HCT116 (cell line): Measurements from ENCODE around the gene PSG7. TPM values are rescaled to one million over a fixed set of nuclear protein-coding genes. Genes with fewer than 3 reads are reported as not detected.
"Not testable (repeated sequence)": the region's sequence is repeated elsewhere in the genome, so short reads cannot be mapped to it uniquely, and the experiment has no call there.

Source experiments
- ATAC-seq: fragments of 200-7000 bp; cut with Tn5 transposase; 2 replicates; pipeline ENCODE4 v1.9.1; 2020; ENCODE audit warnings: mild to moderate bottlenecking, moderate library complexity
- BruUV-seq: library from RNA; stranded (reverse); fragments of 400-500 nt; replicated peaks from 2 replicates; lab custom pipeline; 2021; lab: Mats Ljungman, UMichigan
- CTCF ChIA-PET: fragments of 300-600 bp; sonication (Branson Sonifier 250); formaldehyde crosslinking; loops from one replicate; lab custom pipeline; 2021; ENCODE audit warnings: antibody characterized with exemption; lab: Charles Lee
- POLR2A ChIA-PET: fragments of 300-600, 350-600 bp; sonication (Branson Sonifier 250); formaldehyde crosslinking; loops from one replicate; lab custom pipeline; 2021; ENCODE audit warnings: antibody characterized with exemption; lab: Charles Lee
- RAD21 ChIA-PET, 2 experiments: fragments of 300-600 bp; sonication (Branson Sonifier 250); formaldehyde crosslinking; loops; one replicate each; lab custom pipeline; 2023; ENCODE audit warnings: low total read pairs in 2 of 2; ENCODE audit not compliant: uncharacterized antibody in 2 of 2, unreplicated experiment in 2 of 2, low non-redundant PET in 1 of 2; lab: Charles Lee
- DNase-seq: peaks from one replicate; pipeline ENCODE4 v3.0.0-alpha.2; 2010; ENCODE audit warnings: low read depth, low spot score
- H2AFZ ChIP-seq: fragments of 200-600 bp; shearing (Covaris generic), sonication (generic); 2 replicates; pipeline ENCODE4 v1.6.1; 2017; ENCODE audit warnings: low read depth, mixed run types, mixed read lengths, antibody characterized with exemption, low read length; ENCODE audit not compliant: poor library complexity, severe bottlenecking
- H3K27ac ChIP-seq: 2 replicates; pipeline ENCODE4 v1.5.1; 2012; ENCODE audit warnings: low read depth, low read length
- H3K27me3 ChIP-seq: fragments of 200-600 bp; sonication (generic); 2 replicates; pipeline ENCODE4 v1.6.1; 2016; ENCODE audit warnings: mixed run types, low read length, mixed read lengths; ENCODE audit not compliant: insufficient read depth
- H3K36me3 ChIP-seq, 2 experiments: fragments of 200-500 bp in 1 of 2; fragments of 200-600 bp in 1 of 2; sonication (Bioruptor generic) in 1 of 2; sonication (generic) in 1 of 2; 2 replicates each; pipeline versions ENCODE4 v1.5.1 to v1.6.1; 2014 to 2016; ENCODE audit warnings: low read length in 2 of 2, inconsistent platforms in 1 of 2, mixed read lengths in 1 of 2, mixed run types in 1 of 2; ENCODE audit not compliant: insufficient read depth in 2 of 2, control insufficient read depth in 1 of 2
- H3K4me1 ChIP-seq, 2 experiments: fragments of 200-600 bp in 1 of 2; sonication (generic) in 1 of 2; 2 replicates each; pipeline versions ENCODE4 v1.5.1 to v1.6.1; 2012 to 2017; ENCODE audit warnings: low read length in 2 of 2, inconsistent platforms in 1 of 2, mild to moderate bottlenecking in 1 of 2, mixed read lengths in 1 of 2, mixed run types in 1 of 2, moderate library complexity in 1 of 2; ENCODE audit not compliant: insufficient read depth in 2 of 2, control insufficient read depth in 1 of 2
- H3K4me2 ChIP-seq: fragments of 200-600 bp; sonication (generic); 2 replicates; pipeline ENCODE4 v1.6.1; 2017; ENCODE audit warnings: mixed run types, low read length, mixed read lengths
- H3K4me3 ChIP-seq, 2 experiments: fragments of 200-600 bp in 1 of 2; sonication (generic) in 1 of 2; replicated peaks in 1 of 2; 2 replicates each; pipeline ENCODE4 v1.5.1; 2011 to 2016; ENCODE audit warnings: low read length in 2 of 2, control low read depth in 1 of 2, low read depth in 1 of 2, mild to moderate bottlenecking in 1 of 2, mixed read lengths in 1 of 2, mixed run types in 1 of 2
- H3K79me2 ChIP-seq: fragments of 200-600 bp; sonication (generic); 2 replicates; pipeline ENCODE4 v1.6.1; 2017; ENCODE audit warnings: mild to moderate bottlenecking, mixed run types, low read length, moderate library complexity, mixed read lengths; ENCODE audit not compliant: insufficient read depth
- H3K9ac ChIP-seq: fragments of 200-600 bp; sonication (generic); 2 replicates; pipeline ENCODE4 v1.6.1; 2016; ENCODE audit warnings: low read length, mixed read lengths
- H3K9me2 ChIP-seq: fragments of 200-600 bp; sonication (generic), shearing (Covaris generic); 2 replicates; pipeline ENCODE4 v1.6.1; 2017; ENCODE audit warnings: mixed run types, mild to moderate bottlenecking, moderate library complexity; ENCODE audit not compliant: insufficient read depth
- H3K9me3 ChIP-seq, 2 experiments: fragments of 200-500 bp in 1 of 2; fragments of 200-600 bp in 1 of 2; sonication (Bioruptor generic) in 1 of 2; sonication (generic) in 1 of 2; 2 replicates each; pipeline ENCODE4 v1.6.1; 2014 to 2017; ENCODE audit warnings: low read length in 2 of 2, mixed read lengths in 2 of 2, inconsistent platforms in 1 of 2, low read depth in 1 of 2, mild to moderate bottlenecking in 1 of 2, mixed run types in 1 of 2, moderate library complexity in 1 of 2; ENCODE audit not compliant: control insufficient read depth in 1 of 2, insufficient read depth in 1 of 2
- H4K20me1 ChIP-seq: fragments of 200-600 bp; sonication (generic), shearing (Covaris generic); 2 replicates; pipeline ENCODE4 v1.6.1; 2017; ENCODE audit warnings: mixed run types, mild to moderate bottlenecking, moderate library complexity; ENCODE audit not compliant: insufficient read depth
- EGR1 ChIP-seq: IDR thresholded peaks from 2 replicates; pipeline ENCODE4 v1.6.1; 2012; ENCODE audit warnings: low read depth
- ELF1 ChIP-seq: IDR thresholded peaks from 2 replicates; pipeline ENCODE4 v1.6.1; 2012; ENCODE audit warnings: low read depth, borderline replicate concordance
- EZH2 ChIP-seq: fragments of 200-600 bp; sonication (generic); IDR thresholded peaks from 2 replicates; pipeline ENCODE4 v1.6.1; 2017; ENCODE audit warnings: antibody characterized with exemption, mixed run types
- EZH2phosphoT487 ChIP-seq: fragments of 200-600 bp; IDR thresholded peaks from 2 replicates; pipeline ENCODE4 v1.6.1; 2018; ENCODE audit warnings: antibody characterized with exemption, borderline replicate concordance
- FOSL1 ChIP-seq: IDR thresholded peaks from 2 replicates; pipeline ENCODE4 v1.6.1; 2012; ENCODE audit warnings: low read depth
- JUND ChIP-seq: IDR thresholded peaks from 2 replicates; pipeline ENCODE4 v1.6.1; 2012
- RAD21 ChIP-seq: IDR thresholded peaks from 2 replicates; pipeline ENCODE4 v1.6.1; 2012; ENCODE audit warnings: low read depth, mild to moderate bottlenecking
- SIN3A ChIP-seq: IDR thresholded peaks from 2 replicates; pipeline ENCODE4 v1.6.1; 2012; ENCODE audit warnings: low read depth
- SP1 ChIP-seq: IDR thresholded peaks from 2 replicates; pipeline ENCODE4 v1.6.1; 2012; ENCODE audit warnings: low read depth
- SRF ChIP-seq: IDR thresholded peaks from 2 replicates; pipeline ENCODE4 v1.6.1; 2012; ENCODE audit warnings: low read depth
- TCF7L2 ChIP-seq: IDR thresholded peaks from 2 replicates; pipeline ENCODE4 v1.7.0; 2011; ENCODE audit warnings: borderline replicate concordance, inconsistent platforms; ENCODE audit not compliant: insufficient read depth, insufficient read length; ENCODE audit errors: extremely low read depth
- YY1 ChIP-seq: IDR thresholded peaks from 2 replicates; pipeline ENCODE4 v1.6.1; 2011; ENCODE audit warnings: low read length, low read depth, moderate library complexity, mild to moderate bottlenecking; ENCODE audit not compliant: insufficient replicate concordance; ENCODE audit errors: extremely low read depth
- ZNF274 ChIP-seq: fragments of 200-500 bp; sonication (Bioruptor generic); IDR thresholded peaks from 2 replicates; pipeline ENCODE4 v1.6.1; 2014; ENCODE audit warnings: mild to moderate bottlenecking, low read depth, low read length, inconsistent platforms
- intact Hi-C: fragments of 100-400 bp; cut with micrococcal nuclease; formaldehyde crosslinking; loops from 2 replicates; pipeline ENCODE4 v1.10.0; 2022
- total RNA-seq: library from RNA; stranded (reverse); gene quantifications from one replicate; pipeline ENCODE4 v1.2.1, GENCODE V29; 2021; ENCODE audit not compliant: unreplicated experiment
- TF ChIP-seq, protein P1 (sequence below): IDR thresholded peaks from 2 replicates; pipeline ENCODE4 v1.6.1; 2012; ENCODE audit warnings: low read depth
- TF ChIP-seq, protein P2 (sequence below): IDR thresholded peaks from 2 replicates; pipeline ENCODE4 v1.6.1; 2012
- TF ChIP-seq, protein P3 (sequence below): IDR thresholded peaks from 2 replicates; pipeline ENCODE4 v1.6.1; 2011; ENCODE audit warnings: mild to moderate bottlenecking, low read length, moderate library complexity; ENCODE audit not compliant: insufficient replicate concordance; ENCODE audit errors: extremely low read depth

The PSG7 gene
- total RNA-seq, 1 experiment from 2014 or later, result not detected

DNA sequence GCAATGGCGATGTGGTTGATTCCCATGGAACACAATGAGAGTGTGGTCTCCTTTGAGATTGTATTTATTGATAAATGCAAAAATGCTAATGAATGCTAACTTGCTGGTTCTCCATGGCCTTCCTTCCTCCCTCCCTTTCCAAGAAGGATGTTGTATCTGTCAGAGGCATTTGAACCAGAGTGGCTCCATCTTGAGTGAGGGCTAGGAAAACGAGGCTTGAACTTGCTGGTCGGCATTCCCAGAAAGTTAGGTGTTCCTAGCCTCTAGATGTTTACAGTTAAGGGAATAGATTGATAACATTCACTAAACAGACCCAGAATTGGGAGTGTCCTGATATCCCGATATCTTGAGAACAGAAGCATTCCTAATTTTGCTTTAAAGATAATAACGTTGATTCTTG, 34.4 kb upstream of the PSG7 start:
- H3K9me3 ChIP-seq, H3K9me2 ChIP-seq, H3K36me3 ChIP-seq, DNase-seq, CTCF ChIA-PET, POLR2A ChIA-PET, H3K4me2 ChIP-seq, H3K27ac ChIP-seq, H4K20me1 ChIP-seq, H3K79me2 ChIP-seq, RAD21 ChIA-PET, intact Hi-C loops, H3K27me3 ChIP-seq, ATAC-seq, H3K4me3 ChIP-seq, H2AFZ ChIP-seq, H3K4me1 ChIP-seq, BruUV-seq, H3K9ac ChIP-seq: not testable (repeated sequence)

DNA sequence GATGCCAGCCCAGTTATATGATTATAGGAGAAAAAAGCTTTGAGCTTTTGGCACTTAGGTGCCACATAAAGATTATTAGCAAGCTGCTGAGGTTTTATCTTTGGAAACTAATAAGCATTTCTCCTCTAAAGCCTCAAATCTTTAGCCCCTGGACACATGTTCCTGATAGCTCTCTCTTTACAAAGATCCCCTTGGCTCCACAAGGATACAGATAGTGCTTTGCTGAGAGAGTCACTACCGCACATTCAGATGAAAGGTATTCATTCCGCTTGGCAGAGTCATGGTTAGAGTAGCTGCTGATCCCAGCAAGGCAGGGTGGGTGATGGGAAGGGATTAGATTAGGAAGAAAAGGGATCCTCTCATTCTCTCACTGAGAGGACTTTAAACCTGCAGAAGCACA, 28.2 kb upstream of the PSG7 start:
- no TSS peak for BruUV-seq
- H3K36me3 ChIP-seq, result no peaks in the 10 kb centered on the region
- DNase-seq (no peak), ATAC-seq (no peak)
- intact Hi-C loops, result no loop called here
- peaks cover 13% of the 10 kb centered on the region; the same call in 1 of the 2 replicates for H3K27me3 ChIP-seq
- H4K20me1 ChIP-seq, result no peaks in the 10 kb centered on the region
- H3K79me2 ChIP-seq, result no peaks in the 10 kb centered on the region
- ChIA-PET POLR2A (no interaction called here), RAD21 (no interaction called here), CTCF (no interaction called here)
- H3K9me2 ChIP-seq, result no peaks in the 10 kb centered on the region
- H3K4me1 ChIP-seq, result no peaks in the 10 kb centered on the region
- H3K4me2 ChIP-seq, result no peak overlapping the region
- H3K27ac ChIP-seq, result no peak overlapping the region
- no peak overlapping the region for H3K4me3 ChIP-seq
- H3K9ac ChIP-seq, result no peak overlapping the region
- H3K9me3 ChIP-seq, result no peaks in the 10 kb centered on the region
- H2AFZ ChIP-seq, result no peak overlapping the region
- no peak for TF ChIP-seq FOSL1
- TF ChIP-seq EGR1, result no peak
- no peak for TF ChIP-seq ZNF274
- TF ChIP-seq RAD21, result no peak
- no peak for TF ChIP-seq YY1
- TF ChIP-seq EZH2, result no peak
- TF ChIP-seq SP1, result no peak
- TF ChIP-seq SRF, result no peak
- TF ChIP-seq SIN3A, result no peak
- TF ChIP-seq JUND, result no peak
- TF ChIP-seq, protein P1, sequence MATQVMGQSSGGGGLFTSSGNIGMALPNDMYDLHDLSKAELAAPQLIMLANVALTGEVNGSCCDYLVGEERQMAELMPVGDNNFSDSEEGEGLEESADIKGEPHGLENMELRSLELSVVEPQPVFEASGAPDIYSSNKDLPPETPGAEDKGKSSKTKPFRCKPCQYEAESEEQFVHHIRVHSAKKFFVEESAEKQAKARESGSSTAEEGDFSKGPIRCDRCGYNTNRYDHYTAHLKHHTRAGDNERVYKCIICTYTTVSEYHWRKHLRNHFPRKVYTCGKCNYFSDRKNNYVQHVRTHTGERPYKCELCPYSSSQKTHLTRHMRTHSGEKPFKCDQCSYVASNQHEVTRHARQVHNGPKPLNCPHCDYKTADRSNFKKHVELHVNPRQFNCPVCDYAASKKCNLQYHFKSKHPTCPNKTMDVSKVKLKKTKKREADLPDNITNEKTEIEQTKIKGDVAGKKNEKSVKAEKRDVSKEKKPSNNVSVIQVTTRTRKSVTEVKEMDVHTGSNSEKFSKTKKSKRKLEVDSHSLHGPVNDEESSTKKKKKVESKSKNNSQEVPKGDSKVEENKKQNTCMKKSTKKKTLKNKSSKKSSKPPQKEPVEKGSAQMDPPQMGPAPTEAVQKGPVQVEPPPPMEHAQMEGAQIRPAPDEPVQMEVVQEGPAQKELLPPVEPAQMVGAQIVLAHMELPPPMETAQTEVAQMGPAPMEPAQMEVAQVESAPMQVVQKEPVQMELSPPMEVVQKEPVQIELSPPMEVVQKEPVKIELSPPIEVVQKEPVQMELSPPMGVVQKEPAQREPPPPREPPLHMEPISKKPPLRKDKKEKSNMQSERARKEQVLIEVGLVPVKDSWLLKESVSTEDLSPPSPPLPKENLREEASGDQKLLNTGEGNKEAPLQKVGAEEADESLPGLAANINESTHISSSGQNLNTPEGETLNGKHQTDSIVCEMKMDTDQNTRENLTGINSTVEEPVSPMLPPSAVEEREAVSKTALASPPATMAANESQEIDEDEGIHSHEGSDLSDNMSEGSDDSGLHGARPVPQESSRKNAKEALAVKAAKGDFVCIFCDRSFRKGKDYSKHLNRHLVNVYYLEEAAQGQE, result no peak
- TF ChIP-seq, protein P2, sequence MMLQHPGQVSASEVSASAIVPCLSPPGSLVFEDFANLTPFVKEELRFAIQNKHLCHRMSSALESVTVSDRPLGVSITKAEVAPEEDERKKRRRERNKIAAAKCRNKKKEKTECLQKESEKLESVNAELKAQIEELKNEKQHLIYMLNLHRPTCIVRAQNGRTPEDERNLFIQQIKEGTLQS, result no peak
- no peak for TF ChIP-seq EZH2phosphoT487
- TF ChIP-seq, protein P3, sequence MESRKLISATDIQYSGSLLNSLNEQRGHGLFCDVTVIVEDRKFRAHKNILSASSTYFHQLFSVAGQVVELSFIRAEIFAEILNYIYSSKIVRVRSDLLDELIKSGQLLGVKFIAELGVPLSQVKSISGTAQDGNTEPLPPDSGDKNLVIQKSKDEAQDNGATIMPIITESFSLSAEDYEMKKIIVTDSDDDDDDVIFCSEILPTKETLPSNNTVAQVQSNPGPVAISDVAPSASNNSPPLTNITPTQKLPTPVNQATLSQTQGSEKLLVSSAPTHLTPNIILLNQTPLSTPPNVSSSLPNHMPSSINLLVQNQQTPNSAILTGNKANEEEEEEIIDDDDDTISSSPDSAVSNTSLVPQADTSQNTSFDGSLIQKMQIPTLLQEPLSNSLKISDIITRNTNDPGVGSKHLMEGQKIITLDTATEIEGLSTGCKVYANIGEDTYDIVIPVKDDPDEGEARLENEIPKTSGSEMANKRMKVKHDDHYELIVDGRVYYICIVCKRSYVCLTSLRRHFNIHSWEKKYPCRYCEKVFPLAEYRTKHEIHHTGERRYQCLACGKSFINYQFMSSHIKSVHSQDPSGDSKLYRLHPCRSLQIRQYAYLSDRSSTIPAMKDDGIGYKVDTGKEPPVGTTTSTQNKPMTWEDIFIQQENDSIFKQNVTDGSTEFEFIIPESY, result no peak
- no peak for TF ChIP-seq TCF7L2
- no peak for TF ChIP-seq ELF1
